ENCODE results near the gene KIF13A. TPM values are rescaled to one million over a fixed set of nuclear protein-coding genes. Genes with fewer than 3 reads are reported as not detected.

The KIF13A gene
- total and polyA plus RNA-seq, 2 donors (not counting 3 experiments of a cell fraction or from before 2014, with no cell fraction given) = 24.9 to 65.8 TPM

- POLR2A ChIA-PET = no interaction called here
- Histone ChIP-seq H3K9ac (replicated peaks; ENCODE audit: extremely low read depth, insufficient read depth, low read length) (no peak overlapping the region), H3K4me1 (ENCODE audit: control insufficient read depth, extremely low read depth, insufficient read depth, low read length) (no peaks in the 10 kb centered on the region), H3K9me1 (replicated peaks; ENCODE audit: control insufficient read depth, extremely low read depth, insufficient read depth, low read length) (no peaks in the 10 kb centered on the region), H3K79me2 (ENCODE audit: control insufficient read depth, insufficient read depth, low read length) (no peaks in the 10 kb centered on the region), H3K27ac (ENCODE audit: insufficient read depth, low read depth, low read length) (no peak overlapping the region), H3K4me3 (replicated peaks in 1 of 3; ENCODE audit: insufficient read depth in 1 of 3, low read depth in 1 of 3, low read length in 3 of 3) (no peak overlapping the region), H3K4me2 (ENCODE audit: insufficient read depth, low read length) (no peak overlapping the region), H2AFZ (ENCODE audit: low read depth, low read length) (no peak overlapping the region), H3K27me3 (ENCODE audit: control insufficient read depth in 2 of 2, insufficient read depth in 2 of 2, low read length in 2 of 2) (peaks cover 2 to 4% of the 10 kb centered on the region in 2 experiments), H3K9me3 (replicated peaks; ENCODE audit: control insufficient read depth, insufficient read depth, low read length) (no peaks in the 10 kb centered on the region), H4K20me1 (replicated peaks; ENCODE audit: control insufficient read depth, extremely low read depth, insufficient read depth, low read length) (no peaks in the 10 kb centered on the region), H3K36me3 (ENCODE audit: control insufficient read depth in 2 of 2, extremely low read depth in 1 of 2, insufficient read depth in 2 of 2, low read length in 2 of 2) (no peaks in the 10 kb centered on the region)
- TF ChIP-seq POLR2A (IDR thresholded peaks at IDR 0.05; ENCODE audit: low read depth, low read length) (no peak), POLR2AphosphoS5 (IDR thresholded peaks at IDR 0.05; ENCODE audit: insufficient read depth, low read depth, low read length) (no peak), CTCF (IDR thresholded peaks at IDR 0.05; ENCODE audit: extremely low read depth in 1 of 2, insufficient read depth in 1 of 2, low read depth in 1 of 2, low read length in 2 of 2) (no peak), GATA2 (IDR thresholded peaks at IDR 0.05; ENCODE audit: insufficient read depth, insufficient read length, low read depth, low read length) (no peak), MAX (IDR thresholded peaks at IDR 0.05; ENCODE audit: insufficient read depth, insufficient read length) (no peak), MYC (IDR thresholded peaks at IDR 0.05; ENCODE audit: low read depth, low read length) (no peak), FOS (IDR thresholded peaks at IDR 0.05; ENCODE audit: borderline replicate concordance, insufficient read depth, low read length) (no peak), EZH2 (IDR thresholded peaks at IDR 0.05; ENCODE audit: borderline replicate concordance, low read depth, low read length, severe bottlenecking) (no peak), JUN (IDR thresholded peaks at IDR 0.05; ENCODE audit: borderline replicate concordance, insufficient read depth, insufficient read length, low read depth) (no peak)
- BruUV-seq (replicated peaks) = no TSS peak
- CTCF ChIA-PET = interaction anchor here (0.6 kb wide), 1 partner anchor 70 kb away, joined by 3 read pairs; no protein-coding TSS in a partner anchor
- intact Hi-C loops (cut with micrococcal nuclease) = no loop called here
- dilution Hi-C loops (cut with MboI; ENCODE audit: extremely low pct_ligation_motif_present, low sequenced_read_pairs) = no loop called here
- DNase-seq (ENCODE audit: low read depth, low spot score) (no peak), FAIRE-seq (no peak)
Measured at GRCh38 chr6:17999425-17999824, 12.0 kb upstream of the KIF13A start.

Measured in endothelial cell of umbilical vein (primary cell).